Neural cell (in vitro differentiated cells): ENCODE data around the gene MAD1L1.

Source experiments
- EP300 ChIP-seq: fragments of 450-650 bp; conservative IDR thresholded peaks from 2 replicates; pipeline ENCODE4 v1.6.1; 2014; ENCODE audit warnings: antibody characterized with exemption, mild to moderate bottlenecking, moderate library complexity; ENCODE audit not compliant: poor library complexity, severe bottlenecking
- EZH2 ChIP-seq: fragments of 200-600, 300-800 bp; shearing (Covaris generic), sonication (generic); IDR thresholded peaks from 2 replicates; pipeline ENCODE4 v1.6.1; 2014; ENCODE audit warnings: antibody characterized with exemption, low read length, borderline replicate concordance, mild to moderate bottlenecking; ENCODE audit not compliant: insufficient read depth, poor library complexity, severe bottlenecking
- POLR2AphosphoS5 ChIP-seq: IDR thresholded peaks from 2 replicates; pipeline ENCODE4 v1.6.1; 2012
- TAF1 ChIP-seq: IDR thresholded peaks from 2 replicates; pipeline ENCODE4 v1.6.1; 2012; ENCODE audit warnings: low read depth

GRCh38 chr7:1956141-1956540, 276.6 kb downstream of the MAD1L1 start:
- no peak for TF ChIP-seq EZH2
- no peak for TF ChIP-seq TAF1
- no peak for TF ChIP-seq EP300
- TF ChIP-seq POLR2AphosphoS5, result no peak
